ENCODE results near the gene ABHD8.

DNA sequence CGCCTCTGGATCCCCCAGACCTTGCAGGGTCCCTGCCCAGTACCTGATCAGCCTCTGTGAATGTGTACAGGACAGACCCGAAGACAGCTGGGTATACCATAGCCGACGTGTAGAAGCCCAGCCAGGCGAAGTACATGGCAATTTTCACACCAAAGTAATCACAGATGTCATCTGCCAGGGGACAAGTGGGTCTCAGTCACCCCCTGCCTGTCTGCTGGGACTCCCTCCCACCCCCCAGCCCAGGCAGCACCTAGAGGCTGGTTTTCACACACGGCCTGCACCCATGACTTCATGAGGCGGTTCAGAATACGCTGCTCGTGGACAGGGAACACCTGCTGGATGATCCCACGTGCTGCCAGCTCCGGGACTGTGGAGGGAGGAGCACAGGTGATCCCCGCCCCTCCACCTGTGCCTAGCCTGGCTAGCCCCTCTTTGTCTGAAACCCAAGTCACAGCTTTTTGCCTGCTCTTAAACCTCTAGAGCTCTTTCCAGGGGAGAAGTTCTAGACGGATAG, 27.9 kb upstream of the ABHD8 start:
- TF ChIP-seq MXI1 (IDR thresholded peaks at IDR 0.05; ENCODE audit: borderline replicate concordance, low read depth, low read length) (no peak), CTCF (conservative IDR thresholded peaks at IDR 0.05; ENCODE audit: low read depth, low read length) (no peak), USF2 (IDR thresholded peaks at IDR 0.05; ENCODE audit: low read depth, low read length) (no peak), RFX5 (IDR thresholded peaks at IDR 0.05; ENCODE audit: low read depth, low read length) (no peak), RAD21 (IDR thresholded peaks at IDR 0.05; ENCODE audit: low read length) (no peak)

Measured in IMR-90 (cell line).